NB4 (cell line): ENCODE data around the gene NAIF1.

ENCODE experiments used
- TF ChIP-seq, protein P1 (sequence below): IDR thresholded peaks from one replicate; pipeline ENCODE4 v1.5.1; 2012; ENCODE audit warnings: low read depth, low read length
- TF ChIP-seq, protein P2 (sequence below): IDR thresholded peaks from 2 replicates; pipeline ENCODE4 v1.6.1; 2011; ENCODE audit warnings: low read depth, low read length

DNA sequence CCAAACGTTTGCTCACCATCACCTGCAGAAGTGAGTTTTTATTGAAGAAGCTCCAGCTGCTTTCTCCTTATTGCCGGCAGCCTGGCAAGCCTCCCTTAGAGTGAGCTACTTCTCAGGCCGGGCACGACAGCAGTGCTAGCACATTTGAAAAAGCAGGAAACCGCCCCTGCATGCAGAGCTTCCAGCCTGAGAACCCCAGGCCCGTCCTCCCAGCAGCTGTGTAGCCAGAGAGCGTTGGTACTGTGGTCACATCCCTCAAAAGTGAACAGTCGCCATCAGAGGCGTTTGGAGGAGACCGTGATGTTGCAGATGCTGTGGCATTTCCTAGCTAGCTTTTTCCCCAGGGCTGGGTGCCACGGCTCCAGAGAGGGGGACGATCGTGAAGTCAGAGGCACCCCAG, 24.5 kb upstream of the NAIF1 start:
- TF ChIP-seq, protein P1, sequence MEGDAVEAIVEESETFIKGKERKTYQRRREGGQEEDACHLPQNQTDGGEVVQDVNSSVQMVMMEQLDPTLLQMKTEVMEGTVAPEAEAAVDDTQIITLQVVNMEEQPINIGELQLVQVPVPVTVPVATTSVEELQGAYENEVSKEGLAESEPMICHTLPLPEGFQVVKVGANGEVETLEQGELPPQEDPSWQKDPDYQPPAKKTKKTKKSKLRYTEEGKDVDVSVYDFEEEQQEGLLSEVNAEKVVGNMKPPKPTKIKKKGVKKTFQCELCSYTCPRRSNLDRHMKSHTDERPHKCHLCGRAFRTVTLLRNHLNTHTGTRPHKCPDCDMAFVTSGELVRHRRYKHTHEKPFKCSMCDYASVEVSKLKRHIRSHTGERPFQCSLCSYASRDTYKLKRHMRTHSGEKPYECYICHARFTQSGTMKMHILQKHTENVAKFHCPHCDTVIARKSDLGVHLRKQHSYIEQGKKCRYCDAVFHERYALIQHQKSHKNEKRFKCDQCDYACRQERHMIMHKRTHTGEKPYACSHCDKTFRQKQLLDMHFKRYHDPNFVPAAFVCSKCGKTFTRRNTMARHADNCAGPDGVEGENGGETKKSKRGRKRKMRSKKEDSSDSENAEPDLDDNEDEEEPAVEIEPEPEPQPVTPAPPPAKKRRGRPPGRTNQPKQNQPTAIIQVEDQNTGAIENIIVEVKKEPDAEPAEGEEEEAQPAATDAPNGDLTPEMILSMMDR, result no peak
- TF ChIP-seq, protein P2, sequence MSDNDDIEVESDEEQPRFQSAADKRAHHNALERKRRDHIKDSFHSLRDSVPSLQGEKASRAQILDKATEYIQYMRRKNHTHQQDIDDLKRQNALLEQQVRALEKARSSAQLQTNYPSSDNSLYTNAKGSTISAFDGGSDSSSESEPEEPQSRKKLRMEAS, result no peak
